GM12878 (cell line): ENCODE results near the gene PCGF6. TPM values are rescaled to one million over a fixed set of nuclear protein-coding genes. Genes with fewer than 3 reads are reported as not detected.
"Not testable (repeated sequence)": the region's sequence is repeated elsewhere in the genome, so short reads cannot be mapped to it uniquely, and the experiment has no call there.

Source experiments
- ATAC-seq: fragments of 200-7000 bp; cut with Tn5 transposase; 3 replicates; pipeline ENCODE4 v1.9.1; 2020; ENCODE audit warnings: mild to moderate bottlenecking, moderate library complexity
- BruUV-seq: library from RNA; stranded (reverse); fragments of 400-500 nt; replicated peaks from 2 replicates; lab custom pipeline; 2021; lab: Mats Ljungman, UMichigan
- CTCF ChIA-PET: fragments of 300-600 bp; sonication (Branson Sonifier 250); formaldehyde crosslinking; extraction: SDS; loops from one replicate; lab custom pipeline; 2021; ENCODE audit warnings: inconsistent platforms; lab: Yijun Ruan, JAX
- POLR2A ChIA-PET: fragments of 350-600 bp; formaldehyde crosslinking; extraction: SDS; loops from one replicate; lab custom pipeline; 2021; ENCODE audit warnings: inconsistent platforms; lab: Charles Lee
- RAD21 ChIA-PET: fragments of 300-600 bp; sonication (Branson Sonifier 250); formaldehyde crosslinking; loops from one replicate; lab custom pipeline; 2023; ENCODE audit warnings: antibody characterized with exemption; ENCODE audit not compliant: unreplicated experiment; lab: Charles Lee
- SMC1A ChIA-PET: fragments of 300-600 bp; sonication (Branson Sonifier 250); formaldehyde crosslinking; loops from one replicate; lab custom pipeline; 2023; ENCODE audit not compliant: unreplicated experiment, uncharacterized antibody; lab: Charles Lee
- DNase-seq: peaks from one replicate; pipeline ENCODE4 v3.0.0-alpha.2; 2011; ENCODE audit warnings: low read depth, low spot score
- FAIRE-seq: peaks from 3 replicates; lab custom pipeline; 2011; peaks lifted over from hg19 to GRCh38; lab: Jason Lieb, UNC
- H2AFZ ChIP-seq: 2 replicates; pipeline ENCODE4 v1.6.0; 2011; ENCODE audit warnings: low read depth, low read length, control low read depth; ENCODE audit not compliant: control insufficient read depth
- H3K27ac ChIP-seq: 2 replicates; pipeline ENCODE4 v1.5.1; 2011; ENCODE audit warnings: control low read depth; ENCODE audit not compliant: control insufficient read depth, insufficient read depth
- H3K27me3 ChIP-seq, 2 experiments: replicated peaks in 1 of 2; 2 replicates each; pipeline versions ENCODE4 v1.6.0 to v1.6.1; 2011; ENCODE audit warnings: low read length in 1 of 2; ENCODE audit not compliant: control insufficient read depth in 2 of 2, insufficient read depth in 2 of 2
- H3K36me3 ChIP-seq, 2 experiments: 2 replicates each; pipeline ENCODE4 v1.5.1; 2011; ENCODE audit warnings: low read length in 1 of 2; ENCODE audit not compliant: control insufficient read depth in 2 of 2, insufficient read depth in 2 of 2
- H3K4me1 ChIP-seq: 2 replicates; pipeline ENCODE4 v1.6.1; 2011; ENCODE audit warnings: mild to moderate bottlenecking, low read length, moderate library complexity, mixed read lengths; ENCODE audit not compliant: control insufficient read depth, insufficient read depth
- H3K4me2 ChIP-seq: 2 replicates; pipeline ENCODE4 v1.6.0; 2011; ENCODE audit warnings: control low read depth; ENCODE audit not compliant: control insufficient read depth, insufficient read depth
- H3K4me3 ChIP-seq: fragments of 200-600 bp; sonication (generic); 2 replicates; pipeline ENCODE4 v1.5.1; 2016
- H3K79me2 ChIP-seq: 2 replicates; pipeline ENCODE4 v1.6.0; 2011; ENCODE audit warnings: low read length; ENCODE audit not compliant: control insufficient read depth, insufficient read depth
- H3K9ac ChIP-seq: 2 replicates; pipeline ENCODE4 v1.8.0; 2011; ENCODE audit warnings: low read length, control low read depth, mixed read lengths; ENCODE audit not compliant: control insufficient read depth, insufficient read depth
- H3K9me3 ChIP-seq: replicated peaks from 3 replicates; pipeline ENCODE4 v1.5.1; 2011; ENCODE audit warnings: mild to moderate bottlenecking, low read length; ENCODE audit not compliant: control insufficient read depth, insufficient read depth
- H4K20me1 ChIP-seq: 2 replicates; pipeline ENCODE4 v1.6.0; 2011; ENCODE audit not compliant: control insufficient read depth, insufficient read depth
- ASH2L ChIP-seq: fragments of 300-600, 200-600 bp; sonication (generic); IDR thresholded peaks from 2 replicates; pipeline ENCODE4 v1.6.1; 2017; ENCODE audit warnings: low read depth, mild to moderate bottlenecking, borderline replicate concordance
- BHLHE40 ChIP-seq, 2 experiments: fragments of 450-650 bp in 1 of 2; IDR thresholded peaks; 2 replicates each; pipeline ENCODE4 v1.6.1; 2011 to 2017; ENCODE audit warnings: low read depth in 2 of 2, borderline replicate concordance in 1 of 2, improper control_type of control experiment in 1 of 2, low read length in 1 of 2, mild to moderate bottlenecking in 1 of 2
- CREM ChIP-seq: IDR thresholded peaks from 2 replicates; pipeline ENCODE4 v1.6.1; 2014; ENCODE audit warnings: antibody characterized with exemption, low read depth
- DPF2 ChIP-seq: fragments of 450-650 bp; IDR thresholded peaks from 2 replicates; pipeline ENCODE4 v1.6.1; 2017; ENCODE audit warnings: mild to moderate bottlenecking
- ETV6 ChIP-seq, 2 experiments: fragments of 450-650 bp in 1 of 2; IDR thresholded peaks in 1 of 2; conservative IDR thresholded peaks in 1 of 2; 2 replicates each; pipeline ENCODE4 v1.6.1; 2014; ENCODE audit warnings: antibody characterized with exemption in 1 of 2, borderline replicate concordance in 1 of 2, low read depth in 1 of 2, mild to moderate bottlenecking in 1 of 2, moderate library complexity in 1 of 2
- HDAC6 ChIP-seq: fragments of 200-600 bp; sonication (generic); IDR thresholded peaks from one replicate; pipeline ENCODE4 v1.8.0; 2017; ENCODE audit warnings: antibody characterized with exemption; ENCODE audit not compliant: unreplicated experiment
- IRF3 ChIP-seq: fragments of 450-650 bp; IDR thresholded peaks from 2 replicates; pipeline ENCODE4 v1.6.1; 2014; ENCODE audit warnings: mild to moderate bottlenecking
- NBN ChIP-seq: fragments of 450-650 bp; IDR thresholded peaks from 2 replicates; pipeline ENCODE4 v1.6.1; 2016
- POU2F2 ChIP-seq: IDR thresholded peaks from 3 replicates; pipeline ENCODE4 v1.6.1; 2011; ENCODE audit warnings: low read depth, mild to moderate bottlenecking, low read length, borderline replicate concordance
- SKIL ChIP-seq: fragments of 450-650 bp; IDR thresholded peaks from 2 replicates; pipeline ENCODE4 v1.6.1; 2017; ENCODE audit warnings: mild to moderate bottlenecking, low read depth, inconsistent platforms; ENCODE audit not compliant: poor library complexity, severe bottlenecking
- SMC3 ChIP-seq: IDR thresholded peaks from 2 replicates; pipeline ENCODE4 v1.6.1; 2011; ENCODE audit warnings: low read length, improper control_type of control experiment, borderline replicate concordance
- TARDBP ChIP-seq: IDR thresholded peaks from 2 replicates; pipeline ENCODE4 v1.6.1; 2016; ENCODE audit warnings: borderline replicate concordance
- TCF7 ChIP-seq: IDR thresholded peaks from 2 replicates; pipeline ENCODE4 v1.6.1; 2014; ENCODE audit warnings: antibody characterized with exemption, borderline replicate concordance
- ZNF384 ChIP-seq: IDR thresholded peaks from 2 replicates; pipeline ENCODE4 v1.6.1; 2012; ENCODE audit warnings: low read depth, mild to moderate bottlenecking, low read length, improper control_type of control experiment, borderline replicate concordance
- WGBS: methylation state at CpG from one replicate; pipeline ENCODE4 v1.1.6; 2016; ENCODE audit warnings: low lambda C conversion rate; ENCODE audit not compliant: insufficient replicate concordance, insufficient coverage; ENCODE audit errors: missing lambda C conversion rate; 5-methylcytosine and 5-hydroxymethylcytosine counted together
- in situ Hi-C: fragments of 300-500 bp; cut with MboI; formaldehyde crosslinking; loops from 9 replicates; pipeline ENCODE4 v1.14.3; 2018; ENCODE audit warnings: mixed read lengths
- intact Hi-C: fragments of 100-400 bp; cut with micrococcal nuclease; formaldehyde crosslinking; loops from one replicate; pipeline ENCODE4 v1.14.2; 2022; ENCODE audit not compliant: unreplicated experiment
- polyA plus RNA-seq, 11 experiments: library from polyadenylated mRNA; depleted of rRNA in 4 of 11; unstranded in 6 of 11; stranded (reverse) in 5 of 11; fragments of >200 nt; fragmentation: Nextera tagmentation in 4 of 11; fragmentation: Illumina TruSeq in 1 of 11; extraction: Ambion mirVana in 4 of 11; extraction: Trizol in 1 of 11; gene quantifications; 1 replicate in 1 of 11; 2 replicates in 10 of 11; pipeline versions ENCODE4 v1.2.1 to v1.2.3, GENCODE V29; 2011 to 2016; ENCODE audit warnings: inconsistent platforms in 2 of 11, missing spikeins in 2 of 11, low read depth in 1 of 11
- total RNA-seq, 4 experiments: library from RNA; depleted of rRNA in 3 of 4; stranded (reverse); fragments of >200 nt in 3 of 4; fragmentation: Illumina TruSeq in 1 of 4; extraction: Trizol in 1 of 4; gene quantifications; 2 replicates each; pipeline versions ENCODE4 v1.2.1 to v1.2.3, GENCODE V29; 2013 to 2021

The PCGF6 gene
- total and polyA plus RNA-seq, 10 of the 15 experiments (the other 5 are each of a cell fraction or from before 2014, with no cell fraction given) = 6.5 to 19.1 (median 12.7) TPM

- FAIRE-seq, H3K4me1 ChIP-seq, intact Hi-C loops, BruUV-seq, H2AFZ ChIP-seq, H3K79me2 ChIP-seq, in situ Hi-C loops, CTCF ChIA-PET, H3K4me3 ChIP-seq, DNase-seq, ATAC-seq, H3K4me2 ChIP-seq, RAD21 ChIA-PET, H3K9me3 ChIP-seq, H3K27me3 ChIP-seq, H3K36me3 ChIP-seq, SMC1A ChIA-PET, H3K27ac ChIP-seq, POLR2A ChIA-PET, H4K20me1 ChIP-seq, H3K9ac ChIP-seq: not testable (repeated sequence)
- WGBS = 72% methylated on average over 4 of the region's 4 CpGs
These were observed 92.0 kb downstream of the PCGF6 start for GRCh38 chr10:103258928-103259327.

- Histone ChIP-seq H3K9me3 (no peaks in the 10 kb centered on the region; the same call in 1 of the 3 replicates), H3K79me2 (no peaks in the 10 kb centered on the region), H3K4me1 (no peaks in the 10 kb centered on the region), H3K4me3 (no peak overlapping the region), H3K9ac (no peak overlapping the region), H3K4me2 (no peak overlapping the region), H2AFZ (no peak overlapping the region), H4K20me1 (no peaks in the 10 kb centered on the region), H3K27ac (no peak overlapping the region), H3K27me3 (no peaks in the 10 kb centered on the region), H3K36me3 (no peaks in the 10 kb centered on the region)
- ChIA-PET RAD21 (no interaction called here), POLR2A (no interaction called here), CTCF (no interaction called here), SMC1A (no interaction called here)
- in situ Hi-C loops (no loop called here), intact Hi-C loops (no loop called here)
- FAIRE-seq (no peak), ATAC-seq (no peak), DNase-seq (no peak)
- TF ChIP-seq DPF2 (no peak), BHLHE40 (IDR thresholded peaks at IDR 0.05; ENCODE audit: borderline replicate concordance in 1 of 2, low read depth in 2 of 2, low read length in 1 of 2) (no peak), CREM (no peak), SMC3 (no peak), ZNF384 (no peak), ETV6 (conservative IDR thresholded peaks at IDR 0.05 in 1 of 2, IDR thresholded peaks at IDR 0.05 in 1 of 2; ENCODE audit: borderline replicate concordance in 1 of 2, low read depth in 1 of 2) (no peak), POU2F2 (no peak), ASH2L (no peak), IRF3 (no peak), TARDBP (no peak), TCF7 (no peak), SKIL (no peak), HDAC6 (no peak), NBN (no peak)
- BruUV-seq = no TSS peak
These were observed 93.1 kb downstream of the PCGF6 start for GRCh38 chr10:103257812-103258211.
